MM.1S (cell line): ENCODE data around the gene ZNHIT3.

Source experiments
- DNase-seq: peaks from one replicate; pipeline ENCODE4 v3.0.0-alpha.2; 2015
- H2AFZ ChIP-seq: fragments of 300-600 bp; sonication (generic); 2 replicates; pipeline ENCODE4 v1.6.0; 2016; ENCODE audit warnings: antibody characterized with exemption, low read length
- H3F3A ChIP-seq: fragments of 300-600 bp; sonication (generic); 2 replicates; pipeline ENCODE4 v1.6.1; 2016; ENCODE audit warnings: mild to moderate bottlenecking, antibody characterized with exemption, low read length, moderate library complexity, mixed read lengths; ENCODE audit not compliant: insufficient read depth
- H3K27ac ChIP-seq: fragments of 300-600 bp; sonication (generic); 2 replicates; pipeline ENCODE4 v1.5.1; 2016; ENCODE audit warnings: mild to moderate bottlenecking, low read length
- H3K27me3 ChIP-seq: fragments of 300-600 bp; sonication (generic); replicated peaks from 2 replicates; pipeline ENCODE4 v1.6.0; 2016; ENCODE audit warnings: low read length; ENCODE audit not compliant: insufficient read depth
- H3K36me3 ChIP-seq: fragments of 300-600 bp; sonication (generic); replicated peaks from 2 replicates; pipeline ENCODE4 v1.6.1; 2016; ENCODE audit warnings: mild to moderate bottlenecking, low read length, mixed read lengths; ENCODE audit not compliant: insufficient read depth
- H3K4me1 ChIP-seq: fragments of 300-600 bp; sonication (generic); 2 replicates; pipeline ENCODE4 v1.6.1; 2016; ENCODE audit warnings: low read length, mixed read lengths
- H3K4me2 ChIP-seq: fragments of 300-600 bp; sonication (generic); 2 replicates; pipeline ENCODE4 v1.6.0; 2016; ENCODE audit warnings: low read depth, low read length
- H3K4me3 ChIP-seq: fragments of 300-600 bp; sonication (generic); 2 replicates; pipeline ENCODE4 v1.5.1; 2016; ENCODE audit warnings: low read length, mixed read lengths
- H3K79me2 ChIP-seq: fragments of 300-600 bp; sonication (generic); 2 replicates; pipeline ENCODE4 v1.6.1; 2016; ENCODE audit warnings: mixed run types, low read length, mixed read lengths
- H3K9ac ChIP-seq: fragments of 300-600 bp; sonication (generic); 2 replicates; pipeline ENCODE4 v1.6.1; 2016; ENCODE audit warnings: low read length, mixed read lengths
- H3K9me2 ChIP-seq: fragments of 300-600 bp; sonication (generic); replicated peaks from 2 replicates; pipeline ENCODE4 v1.6.1; 2016; ENCODE audit warnings: mild to moderate bottlenecking, low read length, mixed read lengths; ENCODE audit not compliant: insufficient read depth
- H3K9me3 ChIP-seq: fragments of 300-600 bp; sonication (generic); replicated peaks from 2 replicates; pipeline ENCODE4 v1.6.1; 2016; ENCODE audit warnings: mild to moderate bottlenecking, low read length, mixed read lengths; ENCODE audit not compliant: insufficient read depth
- H4K20me1 ChIP-seq: fragments of 300-600 bp; sonication (generic); 2 replicates; pipeline ENCODE4 v1.6.1; 2016; ENCODE audit warnings: mild to moderate bottlenecking, low read length, moderate library complexity, mixed read lengths; ENCODE audit not compliant: insufficient read depth
- EZH2 ChIP-seq: fragments of 300-600 bp; sonication (generic); optimal IDR thresholded peaks from 2 replicates; pipeline ENCODE3; 2017; ENCODE audit warnings: low read depth, mild to moderate bottlenecking, antibody characterized with exemption, low read length, mixed read lengths
- EZH2phosphoT487 ChIP-seq: fragments of 300-600 bp; sonication (generic); IDR thresholded peaks from 2 replicates; pipeline ENCODE4 v1.6.1; 2018; ENCODE audit warnings: antibody characterized with exemption, low read length
- TF ChIP-seq, protein P1 (sequence below): fragments of 300-600 bp; sonication (generic); IDR thresholded peaks from 2 replicates; pipeline ENCODE4 v1.5.1; 2016; ENCODE audit warnings: antibody characterized with exemption, low read length, mixed read lengths

Gene ZNHIT3

DNA sequence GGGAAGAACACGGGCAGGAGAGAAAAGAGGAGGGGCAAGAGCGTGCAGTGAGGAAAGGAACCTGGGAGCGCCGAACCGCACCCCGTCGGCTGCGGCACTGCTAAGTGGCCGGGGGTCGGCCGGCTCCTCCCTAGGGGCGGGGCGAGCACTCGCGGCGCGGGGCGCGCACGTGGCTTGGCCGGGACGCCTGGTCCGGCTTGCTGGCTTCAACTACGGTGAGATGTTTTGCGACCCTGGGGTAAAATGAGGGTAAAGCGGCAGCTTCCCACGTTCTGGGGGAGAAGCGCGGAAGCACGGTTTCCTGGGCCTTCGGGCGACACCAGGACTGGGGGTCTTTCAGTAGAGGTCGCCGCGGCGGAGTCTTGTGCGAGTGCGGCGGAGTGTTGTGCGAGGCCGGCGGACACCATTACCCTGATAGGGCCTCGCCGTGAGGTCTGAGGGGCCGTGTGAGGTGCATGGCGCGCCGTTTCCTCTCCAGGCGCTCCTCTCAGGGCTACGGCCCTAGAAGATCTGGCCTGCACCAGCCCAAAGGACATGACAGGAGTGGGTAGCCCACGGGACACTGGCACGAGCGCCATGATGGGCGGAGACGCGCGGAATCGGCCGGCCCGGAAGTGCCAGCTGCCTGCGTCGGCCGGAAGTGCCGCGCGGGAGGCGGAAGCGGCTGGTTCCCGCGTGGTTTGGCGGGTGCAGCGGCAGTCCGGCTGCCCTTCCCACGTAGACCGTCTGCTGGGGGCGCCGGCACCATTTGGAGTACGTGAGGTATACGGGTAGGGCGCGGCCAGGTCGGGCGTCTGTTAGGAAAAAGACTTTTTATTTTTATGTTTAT is 48.6 kb downstream of the ZNHIT3 start, which contains the start of the genes MYO19 and PIGW:
Gene MYO19 (minus strand): TSS at position 29 of the 829 bp plus-strand sequence. CDS start 2,330 bp downstream, outside the sequence.
Gene PIGW (plus strand): TSS at position 148 of the 829 bp plus-strand sequence. CDS start 2,115 bp downstream, outside the sequence.
- Histone ChIP-seq H3K79me2 (peaks cover 48% of the 10 kb centered on the region), H3K9me3 (no peaks in the 10 kb centered on the region), H3K9me2 (no peaks in the 10 kb centered on the region), H2AFZ (peak within 1 kb of the TSS; percentile 87), H3K9ac (peak within 1 kb of the TSS; percentile 99), H3K27ac (peak within 1 kb of the TSS; percentile 98), H3K4me3 (peak within 1 kb of the TSS; percentile 82), H3K27me3 (no peaks in the 10 kb centered on the region), H3K4me1 (peaks cover 12% of the 10 kb centered on the region), H3K36me3 (no peaks in the 10 kb centered on the region; the same call in 1 of the 2 replicates), H3K4me2 (peak within 1 kb of the TSS; percentile 93), H4K20me1 (no peaks in the 10 kb centered on the region), H3F3A (peaks cover 12% of the 10 kb centered on the region; the same call in 1 of the 2 replicates)
- DNase-seq: peak; percentile 93
- TF ChIP-seq EZH2 (no peak), EZH2phosphoT487 (no peak)
- TF ChIP-seq, protein P1, sequence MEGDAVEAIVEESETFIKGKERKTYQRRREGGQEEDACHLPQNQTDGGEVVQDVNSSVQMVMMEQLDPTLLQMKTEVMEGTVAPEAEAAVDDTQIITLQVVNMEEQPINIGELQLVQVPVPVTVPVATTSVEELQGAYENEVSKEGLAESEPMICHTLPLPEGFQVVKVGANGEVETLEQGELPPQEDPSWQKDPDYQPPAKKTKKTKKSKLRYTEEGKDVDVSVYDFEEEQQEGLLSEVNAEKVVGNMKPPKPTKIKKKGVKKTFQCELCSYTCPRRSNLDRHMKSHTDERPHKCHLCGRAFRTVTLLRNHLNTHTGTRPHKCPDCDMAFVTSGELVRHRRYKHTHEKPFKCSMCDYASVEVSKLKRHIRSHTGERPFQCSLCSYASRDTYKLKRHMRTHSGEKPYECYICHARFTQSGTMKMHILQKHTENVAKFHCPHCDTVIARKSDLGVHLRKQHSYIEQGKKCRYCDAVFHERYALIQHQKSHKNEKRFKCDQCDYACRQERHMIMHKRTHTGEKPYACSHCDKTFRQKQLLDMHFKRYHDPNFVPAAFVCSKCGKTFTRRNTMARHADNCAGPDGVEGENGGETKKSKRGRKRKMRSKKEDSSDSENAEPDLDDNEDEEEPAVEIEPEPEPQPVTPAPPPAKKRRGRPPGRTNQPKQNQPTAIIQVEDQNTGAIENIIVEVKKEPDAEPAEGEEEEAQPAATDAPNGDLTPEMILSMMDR: peak; percentile 10; the same call in 1 of the 2 replicates

DNA sequence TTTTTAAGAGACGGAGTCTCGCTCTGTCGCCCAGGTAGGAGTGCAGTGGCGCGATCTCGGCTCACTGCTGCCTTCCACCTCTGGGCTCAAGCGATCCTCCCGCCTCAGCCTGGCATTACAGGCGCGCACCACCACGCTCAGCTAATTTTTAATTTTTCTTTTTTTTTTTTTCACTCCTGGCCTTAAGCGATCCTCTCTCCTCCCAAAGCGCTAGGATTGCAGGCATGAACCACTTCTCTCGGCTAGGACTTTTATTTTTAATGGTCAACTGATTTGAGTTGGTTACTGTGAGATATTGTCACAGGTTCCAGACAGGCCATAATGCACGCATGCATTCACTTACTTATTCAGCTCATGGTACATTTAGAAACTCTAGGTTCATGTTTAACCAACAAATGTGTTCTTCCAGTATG is 49.2 kb downstream of the ZNHIT3 start:
- no peaks in the 10 kb centered on the region for H3K9me2 ChIP-seq
- H3K4me3 ChIP-seq: peak overlapping the region; percentile 82
- no peak for DNase-seq
- peaks cover 48% of the 10 kb centered on the region for H3K79me2 ChIP-seq
- H3K4me2 ChIP-seq: peak overlapping the region; percentile 64
- peaks cover 12% of the 10 kb centered on the region; the same call in 1 of the 2 replicates for H3F3A ChIP-seq
- H3K27ac ChIP-seq: peak overlapping the region; percentile 98; the same call in 1 of the 2 replicates
- H3K9ac ChIP-seq: peak overlapping the region; percentile 99; the same call in 1 of the 2 replicates
- TF ChIP-seq, protein P1: no peak
- TF ChIP-seq EZH2phosphoT487: no peak
- TF ChIP-seq EZH2: no peak
- peak overlapping the region; percentile 87 for H2AFZ ChIP-seq
- H3K9me3 ChIP-seq: no peaks in the 10 kb centered on the region
- H3K36me3 ChIP-seq: no peaks in the 10 kb centered on the region; the same call in 1 of the 2 replicates
- no peaks in the 10 kb centered on the region for H4K20me1 ChIP-seq
- no peaks in the 10 kb centered on the region for H3K27me3 ChIP-seq
- peaks cover 12% of the 10 kb centered on the region for H3K4me1 ChIP-seq

DNA sequence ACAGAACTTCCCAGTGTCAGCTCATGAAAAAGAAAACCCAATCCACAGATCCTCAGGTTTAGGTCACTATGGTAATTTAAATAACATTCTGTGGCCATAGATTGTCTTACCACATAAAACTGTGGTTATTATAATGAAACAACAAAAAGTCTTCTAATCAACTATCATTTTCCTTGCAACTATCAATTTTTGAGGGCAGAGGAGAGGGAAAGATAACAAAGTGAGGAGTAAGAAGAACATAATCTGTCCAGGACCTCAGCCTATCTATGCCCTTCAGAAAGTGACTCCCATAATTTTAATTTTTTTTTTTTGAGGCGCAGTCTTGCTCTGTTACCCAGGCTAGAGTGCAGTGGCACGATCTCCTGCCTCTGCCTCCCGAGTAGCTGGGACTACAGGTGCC is 54.2 kb downstream of the ZNHIT3 start:
- no peaks in the 10 kb centered on the region; the same call in 1 of the 2 replicates for H3K36me3 ChIP-seq
- DNase-seq: no peak
- H3K79me2 ChIP-seq: peaks cover 36% of the 10 kb centered on the region
- H3K4me1 ChIP-seq: peaks cover 10% of the 10 kb centered on the region
- no peak overlapping the region for H2AFZ ChIP-seq
- no peaks in the 10 kb centered on the region for H3K9me2 ChIP-seq
- no peak overlapping the region for H3K9ac ChIP-seq
- H3K4me2 ChIP-seq: no peak overlapping the region
- H3K27me3 ChIP-seq: no peaks in the 10 kb centered on the region
- no peak overlapping the region for H3K27ac ChIP-seq
- no peak for TF ChIP-seq EZH2
- TF ChIP-seq, protein P1: no peak
- TF ChIP-seq EZH2phosphoT487: no peak
- H3K4me3 ChIP-seq: no peak overlapping the region
- H3K9me3 ChIP-seq: no peaks in the 10 kb centered on the region
- H3F3A ChIP-seq: peaks cover 19% of the 10 kb centered on the region
- no peaks in the 10 kb centered on the region for H4K20me1 ChIP-seq
